IPS DF 4.7 (cell line): Measurements from ENCODE around the gene PITRM1.

Experiments
- DNase-seq: peaks from one replicate; pipeline ENCODE4 v3.0.0-alpha.2; 2013; ENCODE audit warnings: low spot score; ENCODE audit errors: extremely low read depth

PITRM1 gene

GRCh38 chr10:3104251-3104918 is 68.2 kb downstream of the PITRM1 start:
- DNase-seq: no peak

GRCh38 chr10:3103646-3104045 is 68.9 kb downstream of the PITRM1 start:
- DNase-seq: no peak

- no peak for DNase-seq
These were observed 69.7 kb downstream of the PITRM1 start for GRCh38 chr10:3102720-3103427.

- no peak for DNase-seq
These were observed 71.5 kb downstream of the PITRM1 start for GRCh38 chr10:3100856-3101640.

- no peak for DNase-seq
These were observed 72.3 kb downstream of the PITRM1 start for GRCh38 chr10:3100093-3100792.

GRCh38 chr10:3099291-3100092 is 73.1 kb downstream of the PITRM1 start:
- DNase-seq: no peak

- no peak for DNase-seq
These were observed 73.9 kb downstream of the PITRM1 start for GRCh38 chr10:3098689-3099088.

GRCh38 chr10:3097160-3097559 is 75.4 kb downstream of the PITRM1 start:
- DNase-seq: no peak

GRCh38 chr10:3096149-3096548 is 76.4 kb downstream of the PITRM1 start:
- DNase-seq: no peak

- DNase-seq: no peak
These were observed 77.0 kb downstream of the PITRM1 start for GRCh38 chr10:3095373-3096139.

- DNase-seq: no peak
These were observed 78.0 kb downstream of the PITRM1 start for GRCh38 chr10:3094609-3095036.

- no peak for DNase-seq
These were observed 78.6 kb downstream of the PITRM1 start for GRCh38 chr10:3093996-3094395.

GRCh38 chr10:3091921-3092320 is 80.7 kb downstream of the PITRM1 start:
- DNase-seq: no peak

- no peak for DNase-seq
These were observed 81.4 kb downstream of the PITRM1 start for GRCh38 chr10:3090914-3091787.

GRCh38 chr10:3090388-3090787 is 82.2 kb downstream of the PITRM1 start:
- DNase-seq: no peak
